HCT116 (cell line): Measurements from ENCODE around the gene LEKR1. TPM values are rescaled to one million over a fixed set of nuclear protein-coding genes. Genes with fewer than 3 reads are reported as not detected.

ENCODE experiments used
- ATAC-seq: fragments of 200-7000 bp; cut with Tn5 transposase; 2 replicates; pipeline ENCODE4 v1.9.1; 2020; ENCODE audit warnings: mild to moderate bottlenecking, moderate library complexity
- BruUV-seq: library from RNA; stranded (reverse); fragments of 400-500 nt; replicated peaks from 2 replicates; lab custom pipeline; 2021; lab: Mats Ljungman, UMichigan
- CTCF ChIA-PET: fragments of 300-600 bp; sonication (Branson Sonifier 250); formaldehyde crosslinking; loops from one replicate; lab custom pipeline; 2021; ENCODE audit warnings: antibody characterized with exemption; lab: Charles Lee
- POLR2A ChIA-PET: fragments of 300-600, 350-600 bp; sonication (Branson Sonifier 250); formaldehyde crosslinking; loops from one replicate; lab custom pipeline; 2021; ENCODE audit warnings: antibody characterized with exemption; lab: Charles Lee
- RAD21 ChIA-PET, 2 experiments: fragments of 300-600 bp; sonication (Branson Sonifier 250); formaldehyde crosslinking; loops; one replicate each; lab custom pipeline; 2023; ENCODE audit warnings: low total read pairs in 2 of 2; ENCODE audit not compliant: uncharacterized antibody in 2 of 2, unreplicated experiment in 2 of 2, low non-redundant PET in 1 of 2; lab: Charles Lee
- DNase-seq: peaks from one replicate; pipeline ENCODE4 v3.0.0-alpha.2; 2010; ENCODE audit warnings: low read depth, low spot score
- H2AFZ ChIP-seq: fragments of 200-600 bp; shearing (Covaris generic), sonication (generic); 2 replicates; pipeline ENCODE4 v1.6.1; 2017; ENCODE audit warnings: low read depth, mixed run types, mixed read lengths, antibody characterized with exemption, low read length; ENCODE audit not compliant: poor library complexity, severe bottlenecking
- H3K27ac ChIP-seq: 2 replicates; pipeline ENCODE4 v1.5.1; 2012; ENCODE audit warnings: low read depth, low read length
- H3K27me3 ChIP-seq: fragments of 200-600 bp; sonication (generic); 2 replicates; pipeline ENCODE4 v1.6.1; 2016; ENCODE audit warnings: mixed run types, low read length, mixed read lengths; ENCODE audit not compliant: insufficient read depth
- H3K36me3 ChIP-seq, 2 experiments: fragments of 200-500 bp in 1 of 2; fragments of 200-600 bp in 1 of 2; sonication (Bioruptor generic) in 1 of 2; sonication (generic) in 1 of 2; 2 replicates each; pipeline versions ENCODE4 v1.5.1 to v1.6.1; 2014 to 2016; ENCODE audit warnings: low read length in 2 of 2, inconsistent platforms in 1 of 2, mixed read lengths in 1 of 2, mixed run types in 1 of 2; ENCODE audit not compliant: insufficient read depth in 2 of 2, control insufficient read depth in 1 of 2
- H3K4me1 ChIP-seq, 2 experiments: fragments of 200-600 bp in 1 of 2; sonication (generic) in 1 of 2; 2 replicates each; pipeline versions ENCODE4 v1.5.1 to v1.6.1; 2012 to 2017; ENCODE audit warnings: low read length in 2 of 2, inconsistent platforms in 1 of 2, mild to moderate bottlenecking in 1 of 2, mixed read lengths in 1 of 2, mixed run types in 1 of 2, moderate library complexity in 1 of 2; ENCODE audit not compliant: insufficient read depth in 2 of 2, control insufficient read depth in 1 of 2
- H3K4me2 ChIP-seq: fragments of 200-600 bp; sonication (generic); 2 replicates; pipeline ENCODE4 v1.6.1; 2017; ENCODE audit warnings: mixed run types, low read length, mixed read lengths
- H3K4me3 ChIP-seq, 2 experiments: fragments of 200-600 bp in 1 of 2; sonication (generic) in 1 of 2; replicated peaks in 1 of 2; 2 replicates each; pipeline ENCODE4 v1.5.1; 2011 to 2016; ENCODE audit warnings: low read length in 2 of 2, control low read depth in 1 of 2, low read depth in 1 of 2, mild to moderate bottlenecking in 1 of 2, mixed read lengths in 1 of 2, mixed run types in 1 of 2
- H3K79me2 ChIP-seq: fragments of 200-600 bp; sonication (generic); 2 replicates; pipeline ENCODE4 v1.6.1; 2017; ENCODE audit warnings: mild to moderate bottlenecking, mixed run types, low read length, moderate library complexity, mixed read lengths; ENCODE audit not compliant: insufficient read depth
- H3K9ac ChIP-seq: fragments of 200-600 bp; sonication (generic); 2 replicates; pipeline ENCODE4 v1.6.1; 2016; ENCODE audit warnings: low read length, mixed read lengths
- H3K9me2 ChIP-seq: fragments of 200-600 bp; sonication (generic), shearing (Covaris generic); 2 replicates; pipeline ENCODE4 v1.6.1; 2017; ENCODE audit warnings: mixed run types, mild to moderate bottlenecking, moderate library complexity; ENCODE audit not compliant: insufficient read depth
- H3K9me3 ChIP-seq, 2 experiments: fragments of 200-500 bp in 1 of 2; fragments of 200-600 bp in 1 of 2; sonication (Bioruptor generic) in 1 of 2; sonication (generic) in 1 of 2; 2 replicates each; pipeline ENCODE4 v1.6.1; 2014 to 2017; ENCODE audit warnings: low read length in 2 of 2, mixed read lengths in 2 of 2, inconsistent platforms in 1 of 2, low read depth in 1 of 2, mild to moderate bottlenecking in 1 of 2, mixed run types in 1 of 2, moderate library complexity in 1 of 2; ENCODE audit not compliant: control insufficient read depth in 1 of 2, insufficient read depth in 1 of 2
- H4K20me1 ChIP-seq: fragments of 200-600 bp; sonication (generic), shearing (Covaris generic); 2 replicates; pipeline ENCODE4 v1.6.1; 2017; ENCODE audit warnings: mixed run types, mild to moderate bottlenecking, moderate library complexity; ENCODE audit not compliant: insufficient read depth
- ATF3 ChIP-seq: IDR thresholded peaks from 2 replicates; pipeline ENCODE4 v1.6.1; 2012
- CBX3 ChIP-seq: IDR thresholded peaks from 2 replicates; pipeline ENCODE4 v1.6.1; 2012; ENCODE audit warnings: low read depth
- CEBPB ChIP-seq: IDR thresholded peaks from 2 replicates; pipeline ENCODE4 v1.6.1; 2012; ENCODE audit warnings: low read depth
- CTCF ChIP-seq, 3 experiments: fragments of 200-600 bp in 1 of 3; sonication (generic) in 1 of 3; IDR thresholded peaks in 2 of 3; conservative IDR thresholded peaks in 1 of 3; 2 replicates each; pipeline ENCODE4 v1.5.1; 2012 to 2017; ENCODE audit warnings: low read depth in 2 of 3, low read length in 2 of 3, antibody characterized with exemption in 1 of 3, borderline replicate concordance in 1 of 3, control low read depth in 1 of 3, mild to moderate bottlenecking in 1 of 3, mixed read lengths in 1 of 3, mixed run types in 1 of 3, moderate library complexity in 1 of 3; ENCODE audit not compliant: insufficient read depth in 1 of 3
- ELF1 ChIP-seq: IDR thresholded peaks from 2 replicates; pipeline ENCODE4 v1.6.1; 2012; ENCODE audit warnings: low read depth, borderline replicate concordance
- EZH2 ChIP-seq: fragments of 200-600 bp; sonication (generic); IDR thresholded peaks from 2 replicates; pipeline ENCODE4 v1.6.1; 2017; ENCODE audit warnings: antibody characterized with exemption, mixed run types
- EZH2phosphoT487 ChIP-seq: fragments of 200-600 bp; IDR thresholded peaks from 2 replicates; pipeline ENCODE4 v1.6.1; 2018; ENCODE audit warnings: antibody characterized with exemption, borderline replicate concordance
- FOSL1 ChIP-seq: IDR thresholded peaks from 2 replicates; pipeline ENCODE4 v1.6.1; 2012; ENCODE audit warnings: low read depth
- POLR2AphosphoS5 ChIP-seq: IDR thresholded peaks from 2 replicates; pipeline ENCODE4 v1.6.1; 2011; ENCODE audit warnings: mild to moderate bottlenecking, low read depth, low read length, moderate library complexity
- RAD21 ChIP-seq: IDR thresholded peaks from 2 replicates; pipeline ENCODE4 v1.6.1; 2012; ENCODE audit warnings: low read depth, mild to moderate bottlenecking
- SIN3A ChIP-seq: IDR thresholded peaks from 2 replicates; pipeline ENCODE4 v1.6.1; 2012; ENCODE audit warnings: low read depth
- SP1 ChIP-seq: IDR thresholded peaks from 2 replicates; pipeline ENCODE4 v1.6.1; 2012; ENCODE audit warnings: low read depth
- SRF ChIP-seq: IDR thresholded peaks from 2 replicates; pipeline ENCODE4 v1.6.1; 2012; ENCODE audit warnings: low read depth
- ZBTB33 ChIP-seq: IDR thresholded peaks from 2 replicates; pipeline ENCODE4 v1.6.1; 2011; ENCODE audit warnings: mild to moderate bottlenecking, low read length, moderate library complexity; ENCODE audit not compliant: insufficient replicate concordance; ENCODE audit errors: extremely low read depth
- ZNF274 ChIP-seq: fragments of 200-500 bp; sonication (Bioruptor generic); IDR thresholded peaks from 2 replicates; pipeline ENCODE4 v1.6.1; 2014; ENCODE audit warnings: mild to moderate bottlenecking, low read depth, low read length, inconsistent platforms
- intact Hi-C: fragments of 100-400 bp; cut with micrococcal nuclease; formaldehyde crosslinking; loops from 2 replicates; pipeline ENCODE4 v1.10.0; 2022
- total RNA-seq: library from RNA; stranded (reverse); gene quantifications from one replicate; pipeline ENCODE4 v1.2.1, GENCODE V29; 2021; ENCODE audit not compliant: unreplicated experiment

Gene LEKR1
- total RNA-seq, 1 experiment from 2014 or later: 2.1 TPM

- POLR2A ChIA-PET: no interaction called here
- H3K27ac ChIP-seq: no peak overlapping the region
Observed at GRCh38 chr3:156793400-156793799, 32.8 kb upstream of the LEKR1 start.

GRCh38 chr3:156793851-156794250 lies 32.3 kb upstream of the LEKR1 start:
- Histone ChIP-seq H3K79me2 (no peaks in the 10 kb centered on the region), H3K9ac (no peak overlapping the region), H2AFZ (no peak overlapping the region), H3K36me3 (0 out of 4 replicates have a peak, but pooled peaks cover 0 to 3% of the 10 kb centered on the region in 2 experiments), H3K4me2 (no peak overlapping the region), H3K9me2 (no peaks in the 10 kb centered on the region), H3K4me1 (peaks cover 0 to 35% of the 10 kb centered on the region in 2 experiments; a peak in 3 of 4 replicates), H4K20me1 (no peaks in the 10 kb centered on the region), H3K9me3 (no peaks in the 10 kb centered on the region), H3K4me3 (no peak overlapping the region), H3K27ac (no peak overlapping the region), H3K27me3 (no peaks in the 10 kb centered on the region)
- CTCF ChIA-PET: no interaction called here
- DNase-seq (no peak), ATAC-seq (no peak)
- intact Hi-C loops: no loop called here
- POLR2A ChIA-PET: no interaction called here
- RAD21 ChIA-PET: no interaction called here
- BruUV-seq: no TSS peak
- TF ChIP-seq ZNF274: no peak
- no peak for TF ChIP-seq ELF1
- no peak for TF ChIP-seq EZH2phosphoT487
- TF ChIP-seq CBX3: no peak
- TF ChIP-seq RAD21: no peak
- no peak for TF ChIP-seq POLR2AphosphoS5
- no peak for TF ChIP-seq CEBPB
- TF ChIP-seq SP1: no peak
- no peak for TF ChIP-seq ATF3
- no peak for TF ChIP-seq FOSL1
- no peak for TF ChIP-seq CTCF (IDR thresholded peaks at IDR 0.05 in 2 of 3, conservative IDR thresholded peaks at IDR 0.05 in 1 of 3; ENCODE audit: borderline replicate concordance in 1 of 3, insufficient read depth in 1 of 3, low read depth in 2 of 3, low read length in 2 of 3)

More at GRCh38 chr3:156793400-156793799, 32.8 kb upstream of the LEKR1 start:
- Histone ChIP-seq H3K9me3 (no peaks in the 10 kb centered on the region), H3K4me3 (no peak overlapping the region), H3K4me2 (no peak overlapping the region), H3K79me2 (no peaks in the 10 kb centered on the region), H3K36me3 (0 out of 4 replicates have a peak, but pooled peaks cover 0 to 3% of the 10 kb centered on the region in 2 experiments), H3K4me1 (peaks cover 1 to 39% of the 10 kb centered on the region in 2 experiments), H3K27me3 (no peaks in the 10 kb centered on the region)
- no TSS peak for BruUV-seq
- intact Hi-C loops: no loop called here
- TF ChIP-seq ZNF274 (no peak), CEBPB (no peak), SIN3A (no peak), SRF (no peak), ZBTB33 (no peak), FOSL1 (no peak), ELF1 (no peak), CBX3 (no peak), EZH2 (no peak)
- TF ChIP-seq, all 23 proteins: peak for 0
- DNase-seq (no peak), ATAC-seq (no peak)
- RAD21 ChIA-PET: no interaction called here
- CTCF ChIA-PET: no interaction called here
- no peak overlapping the region for H2AFZ ChIP-seq
- no peaks in the 10 kb centered on the region for H3K9me2 ChIP-seq
- H4K20me1 ChIP-seq: no peaks in the 10 kb centered on the region
- H3K9ac ChIP-seq: no peak overlapping the region
